Peyer's patch (tissue), 4 donors: Measurements from ENCODE around the gene PRDX1.

Experiments
- POLR2A ChIP-seq, 2 donors: fragments of 450-650 bp; IDR thresholded peaks; one replicate each; pipeline ENCODE4 v1.5.1; 2017; ENCODE audit warnings: antibody characterized with exemption in 2 of 2, mild to moderate bottlenecking in 2 of 2, moderate library complexity in 2 of 2
- TF ChIP-seq, protein P1 (sequence below), 6 experiments: fragments of 450-650 bp in 4 of 6; fragments of 200-600 bp in 2 of 6; sonication (generic) in 1 of 6; IDR thresholded peaks; one replicate each; pipeline ENCODE4 v1.5.1; 2017 to 2019; ENCODE audit warnings: antibody characterized with exemption in 6 of 6, mild to moderate bottlenecking in 3 of 6, moderate library complexity in 1 of 6

- TF ChIP-seq, protein P1, sequence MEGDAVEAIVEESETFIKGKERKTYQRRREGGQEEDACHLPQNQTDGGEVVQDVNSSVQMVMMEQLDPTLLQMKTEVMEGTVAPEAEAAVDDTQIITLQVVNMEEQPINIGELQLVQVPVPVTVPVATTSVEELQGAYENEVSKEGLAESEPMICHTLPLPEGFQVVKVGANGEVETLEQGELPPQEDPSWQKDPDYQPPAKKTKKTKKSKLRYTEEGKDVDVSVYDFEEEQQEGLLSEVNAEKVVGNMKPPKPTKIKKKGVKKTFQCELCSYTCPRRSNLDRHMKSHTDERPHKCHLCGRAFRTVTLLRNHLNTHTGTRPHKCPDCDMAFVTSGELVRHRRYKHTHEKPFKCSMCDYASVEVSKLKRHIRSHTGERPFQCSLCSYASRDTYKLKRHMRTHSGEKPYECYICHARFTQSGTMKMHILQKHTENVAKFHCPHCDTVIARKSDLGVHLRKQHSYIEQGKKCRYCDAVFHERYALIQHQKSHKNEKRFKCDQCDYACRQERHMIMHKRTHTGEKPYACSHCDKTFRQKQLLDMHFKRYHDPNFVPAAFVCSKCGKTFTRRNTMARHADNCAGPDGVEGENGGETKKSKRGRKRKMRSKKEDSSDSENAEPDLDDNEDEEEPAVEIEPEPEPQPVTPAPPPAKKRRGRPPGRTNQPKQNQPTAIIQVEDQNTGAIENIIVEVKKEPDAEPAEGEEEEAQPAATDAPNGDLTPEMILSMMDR (IDR thresholded peaks at IDR 0.05) = no peak
- TF ChIP-seq POLR2A (IDR thresholded peaks at IDR 0.05) = no peak
These were observed 30.6 kb upstream of the PRDX1 start for GRCh38 chr1:45552331-45552730.
